K562 (cell line): ENCODE measurements around the gene OCEL1. TPM values are rescaled to one million over a fixed set of nuclear protein-coding genes. Genes with fewer than 3 reads are reported as not detected.
A peak's percentile ranks its signal among the peaks of the same experiment; 100 is the strongest.

Experiments used
- CBFB ChIP-seq: sonication (generic); formaldehyde crosslinking; IDR thresholded peaks from 2 replicates; pipeline ENCODE4 v1.4.0; 2020; ENCODE audit warnings: mild to moderate bottlenecking, missing genetic modification reagents
- CSDE1 ChIP-seq, 2 experiments: fragments of 450-650 bp; IDR thresholded peaks; 2 replicates each; pipeline ENCODE4 v1.6.1; 2016; ENCODE audit warnings: mild to moderate bottlenecking in 1 of 2
- EGR1 ChIP-seq: fragments of 450-650 bp; conservative IDR thresholded peaks from 2 replicates; pipeline ENCODE4 v1.6.1; 2017; ENCODE audit warnings: mild to moderate bottlenecking
- JUNB ChIP-seq: fragments of 450-650 bp; formaldehyde crosslinking; conservative IDR thresholded peaks from 2 replicates; pipeline ENCODE4 v1.4.0; 2020; ENCODE audit warnings: mild to moderate bottlenecking
- PCBP2 ChIP-seq: fragments of 200-400 bp; formaldehyde crosslinking; IDR thresholded peaks from 2 replicates; pipeline ENCODE4 v1.6.1; 2018; ENCODE audit warnings: low read length, low read depth, mild to moderate bottlenecking, moderate library complexity; ENCODE audit not compliant: poor library complexity, severe bottlenecking
- PHF8 ChIP-seq: fragments of 200-600 bp; sonication (generic); IDR thresholded peaks from 2 replicates; pipeline ENCODE4 v1.6.1; 2012; ENCODE audit warnings: mixed run types, mild to moderate bottlenecking, inconsistent platforms, low read length, moderate library complexity, borderline replicate concordance
- RFX5 ChIP-seq: IDR thresholded peaks from 2 replicates; pipeline ENCODE4 v1.6.1; 2011; ENCODE audit warnings: low read depth, mild to moderate bottlenecking, improper control_type of control experiment, low read length
- TFAM ChIP-seq: fragments of 250-450 bp; sonication (Bioruptor Pico); conservative IDR thresholded peaks from 2 replicates; pipeline ENCODE4 v1.5.0; 2021; ENCODE audit warnings: mild to moderate bottlenecking, moderate library complexity
- ZZZ3 ChIP-seq: fragments of 450-650 bp; IDR thresholded peaks from 2 replicates; pipeline ENCODE4 v1.6.1; 2016; ENCODE audit warnings: antibody characterized with exemption, mild to moderate bottlenecking, moderate library complexity
- polyA plus RNA-seq, 8 experiments: library from polyadenylated mRNA; depleted of rRNA in 4 of 8; stranded (reverse) in 5 of 8; unstranded in 3 of 8; fragments of >200 nt; fragmentation: Nextera tagmentation in 2 of 8; fragmentation: Illumina TruSeq in 1 of 8; extraction: Ambion mirVana in 2 of 8; extraction: Trizol in 1 of 8; gene quantifications; 2 replicates each; pipeline versions ENCODE4 v1.2.1 to v1.2.3, GENCODE V29; 2011 to 2014; ENCODE audit warnings: inconsistent platforms in 1 of 8, missing spikeins in 1 of 8
- total RNA-seq, 7 experiments: library from RNA; depleted of rRNA in 6 of 7; stranded (reverse); fragments of >200 nt in 6 of 7; fragmentation: Illumina TruSeq in 2 of 7; extraction: Trizol in 2 of 7; gene quantifications; 2 replicates each; pipeline versions ENCODE4 v1.2.1 to v1.2.3, GENCODE V29; 2011 to 2021; ENCODE audit warnings: low replicate concordance in 1 of 7
- TF ChIP-seq, protein P1 (sequence below): fragments of 150-350 bp; IDR thresholded peaks from 2 replicates; pipeline ENCODE4 v1.6.1; 2014; ENCODE audit warnings: low read depth, mild to moderate bottlenecking, low read length, borderline replicate concordance
- TF ChIP-seq, protein P2 (sequence below), 2 experiments: fragments of 150-350 bp in 1 of 2; IDR thresholded peaks; 2 replicates each; pipeline ENCODE4 v1.6.1; 2012 to 2016; ENCODE audit warnings: low read depth in 2 of 2, low read length in 2 of 2, mild to moderate bottlenecking in 1 of 2, moderate library complexity in 1 of 2
- TF ChIP-seq, protein P3 (sequence below): fragments of 250-450 bp; sonication (Bioruptor Pico); IDR thresholded peaks from 2 replicates; pipeline ENCODE4 v1.8.0; 2021; ENCODE audit warnings: mild to moderate bottlenecking, moderate library complexity
- TF ChIP-seq, protein P4 (sequence below): fragments of 250-450 bp; sonication (Bioruptor Pico); IDR thresholded peaks from 2 replicates; pipeline ENCODE4 v1.4.0; 2020
- TF ChIP-seq, protein P5 (sequence below): fragments of 450-650 bp; IDR thresholded peaks from 2 replicates; pipeline ENCODE4 v1.6.1; 2016; ENCODE audit warnings: borderline replicate concordance

OCEL1 gene
- total and polyA plus RNA-seq, 9 of the 15 experiments (the other 6 are each of a cell fraction or from before 2014, with no cell fraction given), result 8.0 to 38.0 (median 12.4) TPM

DNA sequence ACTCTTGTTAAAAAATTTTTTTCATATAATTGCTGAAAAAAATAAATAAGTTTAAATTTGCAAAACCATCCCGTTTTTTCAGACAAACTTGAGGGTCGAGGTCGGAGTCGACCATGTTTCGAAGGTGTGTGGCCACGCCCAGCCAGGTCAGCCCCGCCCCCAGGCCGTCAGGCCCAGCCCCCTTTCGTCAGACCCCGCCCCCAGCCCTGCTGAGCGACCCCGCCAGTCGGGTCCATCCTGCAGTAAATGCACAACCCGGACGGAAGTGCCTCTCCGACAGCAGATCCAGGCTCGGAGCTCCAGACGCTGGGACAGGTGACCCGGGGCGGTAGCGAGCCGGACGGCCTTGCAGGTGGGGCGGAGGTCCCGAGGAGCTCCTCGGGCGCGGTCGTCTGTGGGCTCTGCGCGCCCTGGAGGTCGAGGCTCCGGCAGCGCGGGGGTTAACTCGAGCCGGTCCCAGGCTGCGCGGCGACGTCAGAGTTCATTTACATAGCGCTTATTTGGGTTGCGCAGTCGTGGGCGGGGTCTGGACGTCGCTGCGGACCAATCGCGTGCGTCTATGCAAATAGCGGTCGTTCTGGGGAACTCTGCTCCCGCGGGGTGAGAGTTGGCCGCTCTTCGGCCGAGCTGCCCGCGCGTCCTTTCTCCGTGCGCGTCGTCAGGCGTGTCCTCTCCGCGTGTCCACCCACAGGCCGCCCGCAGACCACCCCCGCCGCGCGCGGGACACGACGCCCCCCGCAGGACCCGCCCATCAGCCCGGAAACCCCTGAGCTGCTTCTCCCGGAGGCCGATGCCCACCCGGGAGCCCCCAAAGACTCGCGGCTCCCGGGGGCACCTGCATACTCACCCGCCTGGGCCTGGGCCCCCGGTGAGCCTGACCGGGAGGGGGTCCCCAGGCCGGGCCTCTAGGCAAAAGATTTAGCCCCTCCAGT, at the start of gene OCEL1 (continued):
- TF ChIP-seq, protein P1, sequence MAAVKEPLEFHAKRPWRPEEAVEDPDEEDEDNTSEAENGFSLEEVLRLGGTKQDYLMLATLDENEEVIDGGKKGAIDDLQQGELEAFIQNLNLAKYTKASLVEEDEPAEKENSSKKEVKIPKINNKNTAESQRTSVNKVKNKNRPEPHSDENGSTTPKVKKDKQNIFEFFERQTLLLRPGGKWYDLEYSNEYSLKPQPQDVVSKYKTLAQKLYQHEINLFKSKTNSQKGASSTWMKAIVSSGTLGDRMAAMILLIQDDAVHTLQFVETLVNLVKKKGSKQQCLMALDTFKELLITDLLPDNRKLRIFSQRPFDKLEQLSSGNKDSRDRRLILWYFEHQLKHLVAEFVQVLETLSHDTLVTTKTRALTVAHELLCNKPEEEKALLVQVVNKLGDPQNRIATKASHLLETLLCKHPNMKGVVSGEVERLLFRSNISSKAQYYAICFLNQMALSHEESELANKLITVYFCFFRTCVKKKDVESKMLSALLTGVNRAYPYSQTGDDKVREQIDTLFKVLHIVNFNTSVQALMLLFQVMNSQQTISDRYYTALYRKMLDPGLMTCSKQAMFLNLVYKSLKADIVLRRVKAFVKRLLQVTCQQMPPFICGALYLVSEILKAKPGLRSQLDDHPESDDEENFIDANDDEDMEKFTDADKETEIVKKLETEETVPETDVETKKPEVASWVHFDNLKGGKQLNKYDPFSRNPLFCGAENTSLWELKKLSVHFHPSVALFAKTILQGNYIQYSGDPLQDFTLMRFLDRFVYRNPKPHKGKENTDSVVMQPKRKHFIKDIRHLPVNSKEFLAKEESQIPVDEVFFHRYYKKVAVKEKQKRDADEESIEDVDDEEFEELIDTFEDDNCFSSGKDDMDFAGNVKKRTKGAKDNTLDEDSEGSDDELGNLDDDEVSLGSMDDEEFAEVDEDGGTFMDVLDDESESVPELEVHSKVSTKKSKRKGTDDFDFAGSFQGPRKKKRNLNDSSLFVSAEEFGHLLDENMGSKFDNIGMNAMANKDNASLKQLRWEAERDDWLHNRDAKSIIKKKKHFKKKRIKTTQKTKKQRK, result no peak
- TF ChIP-seq ZZZ3 (no peak), TFAM (CRISPR knock-in tag) (no peak), PCBP2 (no peak), JUNB (CRISPR knock-in tag) (no peak), CBFB (no peak), PHF8 (peak; percentile 66; the same call in 1 of the 2 replicates), CSDE1 (IDR thresholded peaks at IDR 0.05) (no peak), EGR1 (peak; percentile 84), RFX5 (no peak)
- TF ChIP-seq, protein P2, sequence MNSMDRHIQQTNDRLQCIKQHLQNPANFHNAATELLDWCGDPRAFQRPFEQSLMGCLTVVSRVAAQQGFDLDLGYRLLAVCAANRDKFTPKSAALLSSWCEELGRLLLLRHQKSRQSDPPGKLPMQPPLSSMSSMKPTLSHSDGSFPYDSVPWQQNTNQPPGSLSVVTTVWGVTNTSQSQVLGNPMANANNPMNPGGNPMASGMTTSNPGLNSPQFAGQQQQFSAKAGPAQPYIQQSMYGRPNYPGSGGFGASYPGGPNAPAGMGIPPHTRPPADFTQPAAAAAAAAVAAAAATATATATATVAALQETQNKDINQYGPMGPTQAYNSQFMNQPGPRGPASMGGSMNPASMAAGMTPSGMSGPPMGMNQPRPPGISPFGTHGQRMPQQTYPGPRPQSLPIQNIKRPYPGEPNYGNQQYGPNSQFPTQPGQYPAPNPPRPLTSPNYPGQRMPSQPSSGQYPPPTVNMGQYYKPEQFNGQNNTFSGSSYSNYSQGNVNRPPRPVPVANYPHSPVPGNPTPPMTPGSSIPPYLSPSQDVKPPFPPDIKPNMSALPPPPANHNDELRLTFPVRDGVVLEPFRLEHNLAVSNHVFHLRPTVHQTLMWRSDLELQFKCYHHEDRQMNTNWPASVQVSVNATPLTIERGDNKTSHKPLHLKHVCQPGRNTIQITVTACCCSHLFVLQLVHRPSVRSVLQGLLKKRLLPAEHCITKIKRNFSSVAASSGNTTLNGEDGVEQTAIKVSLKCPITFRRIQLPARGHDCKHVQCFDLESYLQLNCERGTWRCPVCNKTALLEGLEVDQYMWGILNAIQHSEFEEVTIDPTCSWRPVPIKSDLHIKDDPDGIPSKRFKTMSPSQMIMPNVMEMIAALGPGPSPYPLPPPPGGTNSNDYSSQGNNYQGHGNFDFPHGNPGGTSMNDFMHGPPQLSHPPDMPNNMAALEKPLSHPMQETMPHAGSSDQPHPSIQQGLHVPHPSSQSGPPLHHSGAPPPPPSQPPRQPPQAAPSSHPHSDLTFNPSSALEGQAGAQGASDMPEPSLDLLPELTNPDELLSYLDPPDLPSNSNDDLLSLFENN (IDR thresholded peaks at IDR 0.05; ENCODE audit: low read depth in 2 of 2, low read length in 2 of 2), result 0 out of 4 replicates have a peak, but pooled peaks of 1 of the 2 experiments have one; percentile 39
- TF ChIP-seq, protein P3, sequence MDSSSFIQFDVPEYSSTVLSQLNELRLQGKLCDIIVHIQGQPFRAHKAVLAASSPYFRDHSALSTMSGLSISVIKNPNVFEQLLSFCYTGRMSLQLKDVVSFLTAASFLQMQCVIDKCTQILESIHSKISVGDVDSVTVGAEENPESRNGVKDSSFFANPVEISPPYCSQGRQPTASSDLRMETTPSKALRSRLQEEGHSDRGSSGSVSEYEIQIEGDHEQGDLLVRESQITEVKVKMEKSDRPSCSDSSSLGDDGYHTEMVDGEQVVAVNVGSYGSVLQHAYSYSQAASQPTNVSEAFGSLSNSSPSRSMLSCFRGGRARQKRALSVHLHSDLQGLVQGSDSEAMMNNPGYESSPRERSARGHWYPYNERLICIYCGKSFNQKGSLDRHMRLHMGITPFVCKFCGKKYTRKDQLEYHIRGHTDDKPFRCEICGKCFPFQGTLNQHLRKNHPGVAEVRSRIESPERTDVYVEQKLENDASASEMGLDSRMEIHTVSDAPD (CRISPR knock-in tag), result no peak
- TF ChIP-seq, protein P4, sequence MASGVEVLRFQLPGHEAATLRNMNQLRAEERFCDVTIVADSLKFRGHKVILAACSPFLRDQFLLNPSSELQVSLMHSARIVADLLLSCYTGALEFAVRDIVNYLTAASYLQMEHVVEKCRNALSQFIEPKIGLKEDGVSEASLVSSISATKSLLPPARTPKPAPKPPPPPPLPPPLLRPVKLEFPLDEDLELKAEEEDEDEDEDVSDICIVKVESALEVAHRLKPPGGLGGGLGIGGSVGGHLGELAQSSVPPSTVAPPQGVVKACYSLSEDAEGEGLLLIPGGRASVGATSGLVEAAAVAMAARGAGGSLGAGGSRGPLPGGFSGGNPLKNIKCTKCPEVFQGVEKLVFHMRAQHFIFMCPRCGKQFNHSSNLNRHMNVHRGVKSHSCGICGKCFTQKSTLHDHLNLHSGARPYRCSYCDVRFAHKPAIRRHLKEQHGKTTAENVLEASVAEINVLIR, result peak; percentile 60
- TF ChIP-seq, protein P5, sequence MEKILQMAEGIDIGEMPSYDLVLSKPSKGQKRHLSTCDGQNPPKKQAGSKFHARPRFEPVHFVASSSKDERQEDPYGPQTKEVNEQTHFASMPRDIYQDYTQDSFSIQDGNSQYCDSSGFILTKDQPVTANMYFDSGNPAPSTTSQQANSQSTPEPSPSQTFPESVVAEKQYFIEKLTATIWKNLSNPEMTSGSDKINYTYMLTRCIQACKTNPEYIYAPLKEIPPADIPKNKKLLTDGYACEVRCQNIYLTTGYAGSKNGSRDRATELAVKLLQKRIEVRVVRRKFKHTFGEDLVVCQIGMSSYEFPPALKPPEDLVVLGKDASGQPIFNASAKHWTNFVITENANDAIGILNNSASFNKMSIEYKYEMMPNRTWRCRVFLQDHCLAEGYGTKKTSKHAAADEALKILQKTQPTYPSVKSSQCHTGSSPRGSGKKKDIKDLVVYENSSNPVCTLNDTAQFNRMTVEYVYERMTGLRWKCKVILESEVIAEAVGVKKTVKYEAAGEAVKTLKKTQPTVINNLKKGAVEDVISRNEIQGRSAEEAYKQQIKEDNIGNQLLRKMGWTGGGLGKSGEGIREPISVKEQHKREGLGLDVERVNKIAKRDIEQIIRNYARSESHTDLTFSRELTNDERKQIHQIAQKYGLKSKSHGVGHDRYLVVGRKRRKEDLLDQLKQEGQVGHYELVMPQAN, result no peak
